HUES64 (cell line): ENCODE results near the gene ACACA.

ENCODE experiments used
- H3K27ac ChIP-seq: 2 replicates; pipeline ENCODE4 v1.7.0; 2013; ENCODE audit warnings: low read depth, low read length, inconsistent platforms
- H3K27me3 ChIP-seq: 2 replicates; pipeline ENCODE4 v1.6.1; 2013; ENCODE audit warnings: mild to moderate bottlenecking, low read length; ENCODE audit not compliant: insufficient read depth
- H3K36me3 ChIP-seq: 2 replicates; pipeline ENCODE4 v1.6.1; 2013; ENCODE audit warnings: mild to moderate bottlenecking, low read length; ENCODE audit not compliant: insufficient read depth
- H3K4me1 ChIP-seq: 2 replicates; pipeline ENCODE4 v1.6.1; 2013; ENCODE audit warnings: mild to moderate bottlenecking, low read length, moderate library complexity; ENCODE audit not compliant: insufficient read depth
- H3K4me3 ChIP-seq: 2 replicates; pipeline ENCODE4 v1.5.1; 2013; ENCODE audit warnings: mild to moderate bottlenecking, low read length, moderate library complexity
- H3K9ac ChIP-seq: 2 replicates; pipeline ENCODE4 v1.6.1; 2013; ENCODE audit warnings: mild to moderate bottlenecking, low read depth, low read length
- H3K9me3 ChIP-seq: 2 replicates; pipeline ENCODE4 v1.6.1; 2013; ENCODE audit warnings: low read depth, low read length; ENCODE audit not compliant: insufficient read depth
- WGBS: fragments of 150-250, 120-280 bp; methylation state at CpG from one replicate; pipeline ENCODE4 v1.1.7; 2013; ENCODE audit warnings: missing lambda C conversion rate; 5-methylcytosine and 5-hydroxymethylcytosine counted together

The ACACA gene

DNA sequence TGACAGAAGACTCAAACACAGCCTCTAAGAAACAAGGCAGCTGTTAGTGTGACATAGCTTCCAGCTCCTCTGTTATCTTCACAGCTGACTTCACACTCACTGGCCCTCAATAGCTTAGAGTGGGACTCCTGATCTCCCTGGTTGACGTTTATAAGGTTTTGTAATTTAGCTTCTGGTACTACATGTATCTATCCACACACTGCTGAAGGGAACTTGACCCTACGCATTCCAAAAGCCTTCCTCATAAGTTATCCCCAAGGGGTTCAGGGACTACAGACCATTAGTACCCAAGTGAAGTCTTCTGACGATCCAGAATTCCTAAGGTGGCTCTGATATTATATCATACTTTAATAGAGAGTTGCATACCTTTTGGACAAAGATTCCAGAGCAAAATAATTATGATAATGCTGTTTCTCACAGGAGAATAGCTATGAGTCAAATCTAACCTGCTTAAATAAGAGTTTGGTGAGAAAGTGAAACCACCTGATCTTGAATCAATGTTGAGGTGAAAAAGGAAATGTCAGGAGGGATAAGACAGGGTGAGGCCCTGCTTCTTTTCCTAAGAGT, 14.5 kb downstream of the ACACA start:
- no peaks in the 10 kb centered on the region for H3K27me3 ChIP-seq
- H3K36me3 ChIP-seq, result no peaks in the 10 kb centered on the region
- no peaks in the 10 kb centered on the region for H3K4me1 ChIP-seq
- no peak overlapping the region for H3K4me3 ChIP-seq
- H3K27ac ChIP-seq, result no peak overlapping the region
- no peak overlapping the region for H3K9ac ChIP-seq
- 90% methylated on average over 2 of the region's 3 CpGs for WGBS
- no peaks in the 10 kb centered on the region for H3K9me3 ChIP-seq

DNA sequence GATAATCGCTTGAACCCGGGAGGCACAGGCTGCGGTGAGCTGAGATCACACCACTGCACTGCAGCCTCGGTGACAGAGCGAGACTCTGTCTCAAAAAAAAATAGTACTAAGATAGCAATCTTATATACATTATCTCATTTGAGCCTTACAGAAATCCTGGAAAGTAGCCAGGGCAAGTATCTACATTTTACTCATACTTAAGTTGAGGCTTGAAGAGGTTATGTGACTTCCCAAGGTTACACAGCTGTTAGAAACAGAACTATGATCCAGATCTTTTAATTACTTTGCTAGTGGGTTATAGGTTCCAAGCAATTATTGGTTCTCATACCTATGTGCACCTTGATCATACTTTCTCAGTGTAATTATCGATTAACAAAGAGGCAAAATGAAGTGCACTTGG, 15.5 kb downstream of the ACACA start:
- no peaks in the 10 kb centered on the region for H3K36me3 ChIP-seq
- H3K9ac ChIP-seq, result no peak overlapping the region
- no peaks in the 10 kb centered on the region for H3K27me3 ChIP-seq
- WGBS, result 98% methylated on average over 6 of the region's 6 CpGs
- no peaks in the 10 kb centered on the region for H3K9me3 ChIP-seq
- no peaks in the 10 kb centered on the region for H3K4me1 ChIP-seq
- no peak overlapping the region for H3K4me3 ChIP-seq
- H3K27ac ChIP-seq, result no peak overlapping the region

DNA sequence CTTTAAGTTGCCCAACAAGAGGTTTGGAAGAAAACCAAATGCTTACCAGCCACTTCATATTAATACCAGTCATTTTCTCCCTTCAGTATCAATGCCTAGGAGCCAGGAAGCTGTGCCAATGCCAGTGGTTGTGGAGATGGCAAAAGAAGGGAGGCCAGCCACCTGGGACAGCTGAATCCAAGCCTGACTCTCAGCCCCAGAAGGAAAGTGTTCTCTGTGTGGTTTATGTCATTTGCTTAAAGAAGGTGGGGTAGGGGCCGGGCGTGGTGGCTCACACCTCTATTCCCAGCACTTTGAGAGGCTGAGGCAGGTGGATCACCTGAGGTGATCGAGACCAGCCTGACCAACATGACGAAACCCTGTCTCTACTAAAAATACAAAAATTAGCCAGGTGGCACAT, 17.5 kb downstream of the ACACA start:
- no peak overlapping the region for H3K4me3 ChIP-seq
- H3K9ac ChIP-seq, result no peak overlapping the region
- H3K9me3 ChIP-seq, result no peaks in the 10 kb centered on the region
- 87% methylated on average over 4 of the region's 4 CpGs for WGBS
- H3K27ac ChIP-seq, result no peak overlapping the region
- H3K27me3 ChIP-seq, result no peaks in the 10 kb centered on the region
- H3K36me3 ChIP-seq, result no peaks in the 10 kb centered on the region
- H3K4me1 ChIP-seq, result no peaks in the 10 kb centered on the region

DNA sequence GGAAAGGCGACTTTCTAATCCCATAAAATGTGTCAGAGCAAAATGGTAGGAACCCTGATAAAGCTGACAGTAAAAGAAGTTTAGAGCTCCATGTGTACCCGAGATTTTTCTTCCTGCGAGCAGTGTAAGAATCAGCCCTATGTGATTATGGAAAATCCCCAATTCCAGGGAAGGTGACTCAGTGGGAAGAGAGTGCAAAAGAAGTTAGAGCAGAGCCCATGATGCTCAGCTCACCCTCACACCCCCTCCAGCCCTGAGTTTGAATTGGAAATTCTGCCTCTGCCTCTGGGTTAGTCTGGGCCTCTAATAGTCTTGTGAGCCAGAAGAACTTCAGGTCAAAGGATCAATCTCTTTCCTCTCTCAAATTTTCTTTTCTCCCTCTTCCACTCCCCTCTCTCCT, 18.4 kb downstream of the ACACA start:
- Histone ChIP-seq H3K4me3 (no peak overlapping the region), H3K9ac (no peak overlapping the region), H3K27me3 (no peaks in the 10 kb centered on the region), H3K27ac (no peak overlapping the region), H3K36me3 (no peaks in the 10 kb centered on the region), H3K4me1 (no peaks in the 10 kb centered on the region), H3K9me3 (no peaks in the 10 kb centered on the region)
- WGBS, result 90% methylated on average over 3 of the region's 3 CpGs

DNA sequence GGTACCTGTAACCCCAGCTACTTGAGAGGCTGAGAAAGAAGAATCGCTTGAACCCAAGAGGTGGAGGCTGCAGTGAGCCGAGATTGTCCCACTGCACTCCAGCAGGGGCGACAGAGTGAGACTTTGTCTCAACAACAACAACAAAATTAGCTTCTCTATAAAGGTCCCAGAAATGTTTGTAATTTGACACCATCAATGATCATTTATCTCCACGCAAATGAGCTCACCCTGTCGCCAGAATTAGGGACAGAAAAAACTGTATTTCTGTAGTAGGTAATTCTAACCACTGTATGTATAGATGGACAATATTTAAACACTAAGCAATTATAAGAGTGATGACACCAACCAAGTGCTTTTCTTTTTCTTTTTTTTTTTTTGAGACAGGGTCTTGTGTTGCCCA, 20.2 kb downstream of the ACACA start:
- Histone ChIP-seq H3K9ac (no peak overlapping the region), H3K9me3 (no peaks in the 10 kb centered on the region), H3K36me3 (no peaks in the 10 kb centered on the region), H3K4me3 (no peak overlapping the region), H3K27ac (no peak overlapping the region), H3K4me1 (no peaks in the 10 kb centered on the region), H3K27me3 (no peaks in the 10 kb centered on the region)
- 92% methylated on average over 3 of the region's 5 CpGs for WGBS

DNA sequence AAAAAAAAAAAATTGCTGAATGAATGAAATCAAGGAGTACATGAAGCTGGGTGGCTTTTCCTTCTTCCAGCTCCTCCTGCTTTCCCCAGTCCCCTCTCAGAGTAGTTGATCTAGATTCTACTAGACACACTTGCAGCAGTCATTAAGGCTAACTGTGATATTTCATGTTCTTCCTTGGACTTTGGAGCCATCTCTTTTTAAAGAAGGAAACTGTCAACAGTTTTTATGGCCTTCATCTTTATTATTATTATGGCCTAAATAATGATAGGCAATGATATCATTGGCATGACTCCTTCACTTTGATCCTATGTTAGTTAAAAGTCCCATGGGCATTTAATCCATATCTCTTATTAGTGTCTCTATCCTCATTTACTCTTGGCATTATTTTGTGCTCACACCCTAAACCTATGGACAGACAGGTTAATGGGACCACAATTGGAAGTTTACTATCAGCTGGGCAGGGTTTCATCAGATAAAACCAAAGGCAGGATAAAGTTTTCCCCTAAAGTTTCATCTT, 21.1 kb downstream of the ACACA start:
- no peak overlapping the region for H3K27ac ChIP-seq
- no peaks in the 10 kb centered on the region for H3K9me3 ChIP-seq
- H3K36me3 ChIP-seq, result no peaks in the 10 kb centered on the region
- no peak overlapping the region for H3K4me3 ChIP-seq
- no peaks in the 10 kb centered on the region for H3K4me1 ChIP-seq
- no peaks in the 10 kb centered on the region for H3K27me3 ChIP-seq
- H3K9ac ChIP-seq, result no peak overlapping the region

DNA sequence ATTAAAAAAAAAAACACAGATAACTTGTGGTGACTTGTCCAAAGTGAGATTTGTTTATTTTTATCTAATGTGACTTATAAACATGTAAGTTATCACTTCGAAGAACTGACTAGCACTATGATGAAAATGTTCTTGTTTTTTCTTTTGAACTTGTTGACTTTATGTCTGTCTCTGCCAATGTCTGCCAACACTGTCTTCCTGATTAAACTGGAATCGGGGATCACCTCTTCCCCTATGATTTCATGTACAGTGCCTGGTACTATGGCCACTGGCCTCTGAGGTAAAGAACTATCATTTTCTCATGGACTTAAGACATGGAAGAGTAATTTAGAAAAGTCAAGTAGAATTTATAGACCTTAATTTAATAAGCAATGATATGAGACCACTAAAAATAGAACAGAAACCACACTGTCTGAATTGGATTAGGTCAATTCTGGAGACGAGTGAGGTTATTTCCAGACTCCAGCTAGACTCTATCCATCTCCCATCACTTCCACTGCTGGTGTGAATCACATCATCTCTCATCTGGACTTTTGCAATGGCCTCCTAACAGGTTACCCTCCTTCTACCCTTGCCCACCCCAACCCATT, 22.0 kb downstream of the ACACA start:
- Histone ChIP-seq H3K27me3 (no peaks in the 10 kb centered on the region), H3K36me3 (no peaks in the 10 kb centered on the region), H3K27ac (no peak overlapping the region), H3K4me1 (no peaks in the 10 kb centered on the region), H3K4me3 (no peak overlapping the region), H3K9ac (no peak overlapping the region), H3K9me3 (no peaks in the 10 kb centered on the region)
- 94% methylated on average over 3 of the region's 3 CpGs for WGBS

DNA sequence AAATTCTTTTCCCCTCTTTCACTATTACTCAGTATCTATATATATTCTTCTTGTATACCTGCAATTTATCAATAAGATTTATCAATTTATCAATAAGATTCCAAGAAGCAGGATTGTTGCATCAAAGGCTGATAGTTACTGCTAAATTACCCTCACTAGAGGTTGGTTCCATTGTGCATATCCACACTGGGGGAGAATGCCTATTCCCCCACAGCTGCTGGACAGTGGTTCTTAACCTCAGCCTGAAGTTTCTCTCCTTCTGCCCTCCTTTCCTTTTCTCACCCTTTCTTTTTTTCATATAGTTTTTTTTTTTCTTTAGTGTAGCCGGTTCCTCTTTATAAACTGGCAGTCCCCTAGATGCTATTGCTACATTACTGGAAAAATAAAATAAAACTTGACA, 24.6 kb downstream of the ACACA start:
- no peaks in the 10 kb centered on the region for H3K9me3 ChIP-seq
- no peaks in the 10 kb centered on the region for H3K36me3 ChIP-seq
- H3K27ac ChIP-seq, result no peak overlapping the region
- no peak overlapping the region for H3K4me3 ChIP-seq
- H3K9ac ChIP-seq, result no peak overlapping the region
- WGBS, result no CpG with 5 or more reads among the region's 1 CpG
- no peaks in the 10 kb centered on the region for H3K27me3 ChIP-seq
- no peaks in the 10 kb centered on the region for H3K4me1 ChIP-seq

DNA sequence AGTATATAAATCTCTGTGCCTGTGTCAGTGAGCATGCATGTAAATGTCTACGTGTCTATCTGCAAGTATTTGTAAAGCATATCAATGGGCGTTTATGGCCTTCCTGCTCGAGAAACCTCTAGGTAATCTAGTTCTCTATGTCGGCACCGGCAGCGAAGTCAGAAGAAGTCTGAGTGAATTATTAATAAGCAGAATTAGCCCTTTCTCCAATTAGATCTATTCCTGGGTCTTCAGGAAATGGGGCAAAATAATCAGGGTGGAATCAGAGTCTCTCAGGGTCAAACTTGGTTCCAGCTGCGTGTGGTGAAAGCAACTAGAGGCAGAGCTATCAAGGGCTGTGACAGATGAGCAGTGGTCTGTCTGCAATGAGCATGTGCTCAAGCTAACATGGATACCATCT, 30.9 kb downstream of the ACACA start, which contains the start of gene C17orf78:
Gene C17orf78 (plus strand): TSS at position 280 of the 400 bp plus-strand sequence. CDS start 108 bp downstream, at position 388.
- Histone ChIP-seq H3K4me3 (no peak within 1 kb of the TSS), H3K4me1 (no peaks in the 10 kb centered on the region), H3K36me3 (no peaks in the 10 kb centered on the region), H3K9ac (no peak within 1 kb of the TSS), H3K27ac (no peak within 1 kb of the TSS), H3K27me3 (no peaks in the 10 kb centered on the region), H3K9me3 (no peaks in the 10 kb centered on the region)
- WGBS, result 90% methylated on average over 7 of the region's 7 CpGs

DNA sequence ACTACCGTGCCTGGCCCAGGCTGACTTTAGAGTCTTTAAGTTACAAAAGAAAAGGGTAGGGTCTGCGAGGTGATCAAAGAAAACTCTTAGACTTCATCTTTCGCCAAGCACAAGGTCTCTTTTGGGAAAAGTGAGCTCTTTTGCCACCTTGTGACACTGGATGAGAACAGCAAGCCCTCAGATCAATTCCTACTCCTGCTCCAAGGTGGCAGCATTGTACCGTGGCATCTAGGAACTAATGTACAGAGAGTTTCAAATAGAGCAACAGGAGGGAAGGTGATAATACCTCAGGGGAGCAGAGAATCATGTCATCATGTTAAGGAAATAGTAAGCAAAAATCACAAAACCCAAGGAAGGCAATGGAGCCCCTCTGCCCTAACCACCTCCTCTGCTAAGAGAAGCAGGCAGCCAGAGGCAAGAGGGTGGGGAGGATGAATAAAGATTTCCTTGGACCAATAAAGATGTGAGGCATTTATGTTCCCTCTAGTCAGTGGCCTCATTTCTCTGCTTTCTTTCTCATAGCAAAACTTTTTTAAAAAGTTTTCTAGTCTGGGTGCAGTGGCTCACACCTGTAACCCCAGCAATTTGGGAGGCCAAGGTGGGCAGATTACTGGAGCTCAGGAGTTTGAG, 33.0 kb downstream of the ACACA start:
- no peak overlapping the region for H3K27ac ChIP-seq
- H3K4me1 ChIP-seq, result no peaks in the 10 kb centered on the region
- no peaks in the 10 kb centered on the region for H3K36me3 ChIP-seq
- H3K27me3 ChIP-seq, result no peaks in the 10 kb centered on the region
- H3K4me3 ChIP-seq, result no peak overlapping the region
- no peaks in the 10 kb centered on the region for H3K9me3 ChIP-seq
- no peak overlapping the region for H3K9ac ChIP-seq
- WGBS, result 20% methylated on average over 4 of the region's 4 CpGs

DNA sequence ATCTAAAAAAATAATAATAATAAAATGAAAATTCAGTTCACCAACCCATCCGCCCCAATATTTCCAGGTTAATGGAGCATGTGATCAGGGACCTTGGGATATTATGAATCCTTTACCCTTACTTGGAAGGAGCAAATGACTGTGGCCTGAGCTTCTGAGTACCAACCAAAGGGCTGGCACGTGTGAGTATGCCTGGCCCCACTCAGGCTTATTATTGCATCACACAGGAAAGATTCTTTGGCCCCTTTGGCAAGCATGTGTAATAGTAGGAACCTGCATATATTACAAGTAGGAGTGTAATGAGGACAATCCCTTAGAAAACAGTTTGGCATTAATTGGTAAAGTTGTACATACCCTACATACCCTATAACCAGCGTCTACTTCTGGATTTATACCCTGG, 38.1 kb downstream of the ACACA start:
- H3K4me3 ChIP-seq, result no peak overlapping the region
- no peaks in the 10 kb centered on the region for H3K36me3 ChIP-seq
- H3K27ac ChIP-seq, result no peak overlapping the region
- no peaks in the 10 kb centered on the region for H3K9me3 ChIP-seq
- 92% methylated on average over 3 of the region's 3 CpGs for WGBS
- H3K4me1 ChIP-seq, result no peaks in the 10 kb centered on the region
- no peaks in the 10 kb centered on the region for H3K27me3 ChIP-seq
- no peak overlapping the region for H3K9ac ChIP-seq
